T-helper 2 cell treated with Interferon-gamma antibody and Interleukin-4, amounts not matched to agents 5 μg/mL and 100 μg/mL, for 36 hours (primary cell): ENCODE measurements around the gene RGS12.

Experiments used
- DNase-seq: peaks from one replicate; pipeline ENCODE4 v3.0.0; 2021; ENCODE audit warnings: low spot score
- H3K27ac Mint-ChIP-seq: one replicate; pipeline ENCODE4 v1.8.0; 2021; ENCODE audit warnings: mild to moderate bottlenecking, mixed read lengths
- H3K27me3 Mint-ChIP-seq: one replicate; pipeline ENCODE4 v1.8.0; 2021; ENCODE audit warnings: low read depth, mixed read lengths
- H3K36me3 Mint-ChIP-seq: one replicate; pipeline ENCODE4 v1.8.0; 2021; ENCODE audit warnings: low read depth, mixed read lengths
- H3K4me1 Mint-ChIP-seq: one replicate; pipeline ENCODE4 v1.8.0; 2021; ENCODE audit warnings: low read depth, mixed read lengths
- H3K4me3 Mint-ChIP-seq: one replicate; pipeline ENCODE4 v1.8.0; 2022; ENCODE audit warnings: mild to moderate bottlenecking, moderate library complexity, mixed read lengths
- H3K9me3 Mint-ChIP-seq: one replicate; pipeline ENCODE4 v1.8.0; 2021; ENCODE audit warnings: mixed read lengths

Gene RGS12

GRCh38 chr4:3262208-3263052 is 30.4 kb upstream of the RGS12 start:
- Mint-ChIP-seq H3K27ac (no peak overlapping the region), H3K4me1 (no peaks in the 10 kb centered on the region), H3K27me3 (no peaks in the 10 kb centered on the region), H3K4me3 (no peak overlapping the region), H3K9me3 (no peaks in the 10 kb centered on the region), H3K36me3 (no peaks in the 10 kb centered on the region)
- no peak for DNase-seq

GRCh38 chr4:3263053-3263875 is 29.6 kb upstream of the RGS12 start:
- Mint-ChIP-seq H3K4me3 (no peak overlapping the region), H3K27me3 (no peaks in the 10 kb centered on the region), H3K4me1 (no peaks in the 10 kb centered on the region), H3K36me3 (no peaks in the 10 kb centered on the region), H3K27ac (no peak overlapping the region), H3K9me3 (no peaks in the 10 kb centered on the region)
- no peak for DNase-seq

- no peaks in the 10 kb centered on the region for H3K36me3 Mint-ChIP-seq
- no peak overlapping the region for H3K27ac Mint-ChIP-seq
- H3K4me1 Mint-ChIP-seq = no peaks in the 10 kb centered on the region
- H3K9me3 Mint-ChIP-seq = no peaks in the 10 kb centered on the region
- no peak for DNase-seq
- H3K27me3 Mint-ChIP-seq = no peaks in the 10 kb centered on the region
- no peak overlapping the region for H3K4me3 Mint-ChIP-seq
Observed at GRCh38 chr4:3263876-3264193, 29.0 kb upstream of the RGS12 start.

- Mint-ChIP-seq H3K4me1 (no peaks in the 10 kb centered on the region), H3K27ac (no peak overlapping the region)
Observed at GRCh38 chr4:3266076-3266475, 26.7 kb upstream of the RGS12 start.

GRCh38 chr4:3267576-3268394 is 25.0 kb upstream of the RGS12 start:
- no peaks in the 10 kb centered on the region for H3K4me1 Mint-ChIP-seq
- no peak overlapping the region for H3K27ac Mint-ChIP-seq
- DNase-seq = no peak
- no peaks in the 10 kb centered on the region for H3K36me3 Mint-ChIP-seq
- no peak overlapping the region for H3K4me3 Mint-ChIP-seq
- H3K9me3 Mint-ChIP-seq = no peaks in the 10 kb centered on the region
- peaks cover 14% of the 10 kb centered on the region for H3K27me3 Mint-ChIP-seq

More at GRCh38 chr4:3266076-3266475, 26.7 kb upstream of the RGS12 start:
- Mint-ChIP-seq H3K27me3 (no peaks in the 10 kb centered on the region), H3K36me3 (no peaks in the 10 kb centered on the region), H3K4me3 (no peak overlapping the region), H3K9me3 (no peaks in the 10 kb centered on the region)
- DNase-seq = no peak

GRCh38 chr4:3268395-3269104 is 24.3 kb upstream of the RGS12 start:
- no peak overlapping the region for H3K27ac Mint-ChIP-seq
- no peaks in the 10 kb centered on the region for H3K4me1 Mint-ChIP-seq
- no peaks in the 10 kb centered on the region for H3K9me3 Mint-ChIP-seq
- DNase-seq = no peak
- no peaks in the 10 kb centered on the region for H3K36me3 Mint-ChIP-seq
- H3K4me3 Mint-ChIP-seq = no peak overlapping the region
- peaks cover 14% of the 10 kb centered on the region for H3K27me3 Mint-ChIP-seq

- Mint-ChIP-seq H3K36me3 (no peaks in the 10 kb centered on the region), H3K4me3 (no peak overlapping the region), H3K9me3 (no peaks in the 10 kb centered on the region), H3K27me3 (peaks cover 14% of the 10 kb centered on the region), H3K4me1 (no peaks in the 10 kb centered on the region), H3K27ac (no peak overlapping the region)
- DNase-seq = no peak
Observed at GRCh38 chr4:3269105-3269927, 23.5 kb upstream of the RGS12 start.

GRCh38 chr4:3269991-3270611 is 22.7 kb upstream of the RGS12 start:
- no peaks in the 10 kb centered on the region for H3K4me1 Mint-ChIP-seq
- peaks cover 14% of the 10 kb centered on the region for H3K27me3 Mint-ChIP-seq
- no peak overlapping the region for H3K4me3 Mint-ChIP-seq
- H3K36me3 Mint-ChIP-seq = no peaks in the 10 kb centered on the region
- no peak for DNase-seq
- no peak overlapping the region for H3K27ac Mint-ChIP-seq
- H3K9me3 Mint-ChIP-seq = no peaks in the 10 kb centered on the region

- Mint-ChIP-seq H3K4me3 (no peak overlapping the region), H3K27me3 (peaks cover 21% of the 10 kb centered on the region), H3K27ac (no peak overlapping the region), H3K36me3 (no peaks in the 10 kb centered on the region), H3K9me3 (no peaks in the 10 kb centered on the region), H3K4me1 (peaks cover 6% of the 10 kb centered on the region)
- no peak for DNase-seq
Observed at GRCh38 chr4:3271131-3271530, 21.7 kb upstream of the RGS12 start.

GRCh38 chr4:3276986-3277385 is 15.8 kb upstream of the RGS12 start:
- Mint-ChIP-seq H3K27ac (no peak overlapping the region), H3K9me3 (no peaks in the 10 kb centered on the region), H3K27me3 (peaks cover 32% of the 10 kb centered on the region), H3K36me3 (peaks cover 2% of the 10 kb centered on the region), H3K4me3 (no peak overlapping the region), H3K4me1 (peaks cover 7% of the 10 kb centered on the region)
- no peak for DNase-seq

GRCh38 chr4:3280466-3280865 is 12.4 kb upstream of the RGS12 start:
- H3K4me1 Mint-ChIP-seq = peaks cover 7% of the 10 kb centered on the region
- H3K4me3 Mint-ChIP-seq = no peak overlapping the region
- no peak for DNase-seq
- no peak overlapping the region for H3K27ac Mint-ChIP-seq
- peaks cover 30% of the 10 kb centered on the region for H3K27me3 Mint-ChIP-seq
- H3K36me3 Mint-ChIP-seq = peaks cover 2% of the 10 kb centered on the region
- no peaks in the 10 kb centered on the region for H3K9me3 Mint-ChIP-seq

- H3K27ac Mint-ChIP-seq = no peak overlapping the region
- peaks cover 24% of the 10 kb centered on the region for H3K27me3 Mint-ChIP-seq
- DNase-seq = no peak
- no peaks in the 10 kb centered on the region for H3K4me1 Mint-ChIP-seq
- no peak overlapping the region for H3K4me3 Mint-ChIP-seq
- no peaks in the 10 kb centered on the region for H3K36me3 Mint-ChIP-seq
- no peaks in the 10 kb centered on the region for H3K9me3 Mint-ChIP-seq
Observed at GRCh38 chr4:3283483-3283882, 9.3 kb upstream of the RGS12 start.
